ENCODE results near the gene CATSPERD.

CATSPERD gene

GRCh38 chr19:5703819-5704818 lies 16.3 kb upstream of the CATSPERD start:
- Histone ChIP-seq H3K27ac (ENCODE audit: low read depth, low read length) (no peak overlapping the region), H3K4me1 (ENCODE audit: control insufficient read depth, insufficient read depth, low read length) (no peaks in the 10 kb centered on the region), H3K9ac (ENCODE audit: low read depth, low read length) (no peak overlapping the region), H3K36me3 (ENCODE audit: control insufficient read depth, insufficient read depth, low read length) (peaks cover 82% of the 10 kb centered on the region), H3K9me3 (ENCODE audit: control insufficient read depth, insufficient read depth, low read length) (no peaks in the 10 kb centered on the region; the same call in 1 of the 2 replicates), H3K27me3 (ENCODE audit: control insufficient read depth, insufficient read depth, low read length) (no peaks in the 10 kb centered on the region), H3K4me3 (ENCODE audit: low read depth, low read length) (no peak overlapping the region)

- no peaks in the 10 kb centered on the region; the same call in 1 of the 2 replicates for H3K9me3 ChIP-seq (ENCODE audit: control insufficient read depth, insufficient read depth, low read length)
- H3K9ac ChIP-seq (ENCODE audit: low read depth, low read length) = no peak overlapping the region
- H3K27me3 ChIP-seq (ENCODE audit: control insufficient read depth, insufficient read depth, low read length) = no peaks in the 10 kb centered on the region
- no peak overlapping the region for H3K27ac ChIP-seq (ENCODE audit: low read depth, low read length)
- no peak overlapping the region for H3K4me3 ChIP-seq (ENCODE audit: low read depth, low read length)
- H3K4me1 ChIP-seq (ENCODE audit: control insufficient read depth, insufficient read depth, low read length) = no peaks in the 10 kb centered on the region
- H3K36me3 ChIP-seq (ENCODE audit: control insufficient read depth, insufficient read depth, low read length) = peaks cover 76% of the 10 kb centered on the region
Measured at GRCh38 chr19:5705552-5705951, 14.9 kb upstream of the CATSPERD start.

GRCh38 chr19:5706876-5707573 lies 13.4 kb upstream of the CATSPERD start:
- Histone ChIP-seq H3K9ac (ENCODE audit: low read depth, low read length) (no peak overlapping the region), H3K4me3 (ENCODE audit: low read depth, low read length) (no peak overlapping the region), H3K36me3 (ENCODE audit: control insufficient read depth, insufficient read depth, low read length) (peaks cover 82% of the 10 kb centered on the region), H3K27me3 (ENCODE audit: control insufficient read depth, insufficient read depth, low read length) (no peaks in the 10 kb centered on the region), H3K9me3 (ENCODE audit: control insufficient read depth, insufficient read depth, low read length) (no peaks in the 10 kb centered on the region; the same call in 1 of the 2 replicates), H3K4me1 (ENCODE audit: control insufficient read depth, insufficient read depth, low read length) (no peaks in the 10 kb centered on the region), H3K27ac (ENCODE audit: low read depth, low read length) (no peak overlapping the region)

GRCh38 chr19:5707576-5708575 lies 12.6 kb upstream of the CATSPERD start:
- Histone ChIP-seq H3K4me1 (ENCODE audit: control insufficient read depth, insufficient read depth, low read length) (no peaks in the 10 kb centered on the region), H3K4me3 (ENCODE audit: low read depth, low read length) (no peak overlapping the region), H3K9ac (ENCODE audit: low read depth, low read length) (no peak overlapping the region), H3K27me3 (ENCODE audit: control insufficient read depth, insufficient read depth, low read length) (no peaks in the 10 kb centered on the region), H3K9me3 (ENCODE audit: control insufficient read depth, insufficient read depth, low read length) (no peaks in the 10 kb centered on the region; the same call in 1 of the 2 replicates), H3K36me3 (ENCODE audit: control insufficient read depth, insufficient read depth, low read length) (peaks cover 90% of the 10 kb centered on the region), H3K27ac (ENCODE audit: low read depth, low read length) (no peak overlapping the region)

GRCh38 chr19:5711025-5711424 lies 9.4 kb upstream of the CATSPERD start:
- Histone ChIP-seq H3K4me3 (ENCODE audit: low read depth, low read length) (no peak overlapping the region), H3K9ac (ENCODE audit: low read depth, low read length) (no peak overlapping the region), H3K9me3 (ENCODE audit: control insufficient read depth, insufficient read depth, low read length) (no peaks in the 10 kb centered on the region), H3K36me3 (ENCODE audit: control insufficient read depth, insufficient read depth, low read length) (peaks cover 82% of the 10 kb centered on the region), H3K4me1 (ENCODE audit: control insufficient read depth, insufficient read depth, low read length) (no peaks in the 10 kb centered on the region), H3K27me3 (ENCODE audit: control insufficient read depth, insufficient read depth, low read length) (no peaks in the 10 kb centered on the region), H3K27ac (ENCODE audit: low read depth, low read length) (no peak overlapping the region)

- H3K4me3 ChIP-seq (ENCODE audit: low read depth, low read length) = no peak overlapping the region
- H3K27ac ChIP-seq (ENCODE audit: low read depth, low read length) = no peak overlapping the region
- H3K9me3 ChIP-seq (ENCODE audit: control insufficient read depth, insufficient read depth, low read length) = no peaks in the 10 kb centered on the region
- peaks cover 79% of the 10 kb centered on the region for H3K36me3 ChIP-seq (ENCODE audit: control insufficient read depth, insufficient read depth, low read length)
- H3K27me3 ChIP-seq (ENCODE audit: control insufficient read depth, insufficient read depth, low read length) = no peaks in the 10 kb centered on the region
- no peaks in the 10 kb centered on the region for H3K4me1 ChIP-seq (ENCODE audit: control insufficient read depth, insufficient read depth, low read length)
- no peak overlapping the region for H3K9ac ChIP-seq (ENCODE audit: low read depth, low read length)
Measured at GRCh38 chr19:5711713-5712161, 8.7 kb upstream of the CATSPERD start.

GRCh38 chr19:5713228-5713627 lies 7.2 kb upstream of the CATSPERD start:
- no peaks in the 10 kb centered on the region for H3K9me3 ChIP-seq (ENCODE audit: control insufficient read depth, insufficient read depth, low read length)
- H3K4me1 ChIP-seq (ENCODE audit: control insufficient read depth, insufficient read depth, low read length) = peaks cover 3% of the 10 kb centered on the region; the same call in 1 of the 2 replicates
- H3K9ac ChIP-seq (ENCODE audit: low read depth, low read length) = no peak overlapping the region
- H3K36me3 ChIP-seq (ENCODE audit: control insufficient read depth, insufficient read depth, low read length) = peaks cover 72% of the 10 kb centered on the region
- no peaks in the 10 kb centered on the region for H3K27me3 ChIP-seq (ENCODE audit: control insufficient read depth, insufficient read depth, low read length)
- H3K27ac ChIP-seq (ENCODE audit: low read depth, low read length) = no peak overlapping the region
- no peak overlapping the region for H3K4me3 ChIP-seq (ENCODE audit: low read depth, low read length)

GRCh38 chr19:5714816-5715215 lies 5.6 kb upstream of the CATSPERD start:
- peaks cover 9% of the 10 kb centered on the region; the same call in 1 of the 2 replicates for H3K4me1 ChIP-seq (ENCODE audit: control insufficient read depth, insufficient read depth, low read length)
- no peak overlapping the region for H3K9ac ChIP-seq (ENCODE audit: low read depth, low read length)
- peaks cover 61% of the 10 kb centered on the region for H3K36me3 ChIP-seq (ENCODE audit: control insufficient read depth, insufficient read depth, low read length)
- no peak overlapping the region for H3K4me3 ChIP-seq (ENCODE audit: low read depth, low read length)
- H3K27me3 ChIP-seq (ENCODE audit: control insufficient read depth, insufficient read depth, low read length) = no peaks in the 10 kb centered on the region
- H3K27ac ChIP-seq (ENCODE audit: low read depth, low read length) = no peak overlapping the region
- no peaks in the 10 kb centered on the region for H3K9me3 ChIP-seq (ENCODE audit: control insufficient read depth, insufficient read depth, low read length)

GRCh38 chr19:5717215-5717935 lies 3.1 kb upstream of the CATSPERD start:
- Histone ChIP-seq H3K27ac (ENCODE audit: low read depth, low read length) (no peak overlapping the region), H3K4me3 (ENCODE audit: low read depth, low read length) (no peak overlapping the region), H3K9ac (ENCODE audit: low read depth, low read length) (no peak overlapping the region), H3K27me3 (ENCODE audit: control insufficient read depth, insufficient read depth, low read length) (no peaks in the 10 kb centered on the region), H3K9me3 (ENCODE audit: control insufficient read depth, insufficient read depth, low read length) (no peaks in the 10 kb centered on the region), H3K36me3 (ENCODE audit: control insufficient read depth, insufficient read depth, low read length) (peaks cover 39% of the 10 kb centered on the region), H3K4me1 (ENCODE audit: control insufficient read depth, insufficient read depth, low read length) (peaks cover 9% of the 10 kb centered on the region; the same call in 1 of the 2 replicates)

Data from HUES48 (cell line).